Measurements from ENCODE around the gene EIF2S2. TPM values are rescaled to one million over a fixed set of nuclear protein-coding genes. Genes with fewer than 3 reads are reported as not detected.

Gene EIF2S2
- total RNA-seq, 4 donors from 2014 or later, result 44.4 to 65.6 (median 56.8) TPM

- 62 to 71% methylated on average over 3 of the region's 3 CpGs for WGBS, 2 donors (ENCODE audit: low coverage in 1 of 2)
- H3K36me3 ChIP-seq, result peaks cover 0 to under 1% of the 10 kb centered on the region in 2 donors
- H3K27me3 ChIP-seq, result no peaks in the 10 kb centered on the region
- peaks cover 4 to 73% (median 17%) of the 10 kb centered on the region in 3 donors for H3K4me1 ChIP-seq
- H3K9me3 ChIP-seq, result no peaks in the 10 kb centered on the region
- H3K27ac ChIP-seq, result peak overlapping the region in 1 of 4 donors; percentile 24
- no peak for ATAC-seq
- TF ChIP-seq EP300 (IDR thresholded peaks at IDR 0.05), result no peak
- TF ChIP-seq, protein P1, sequence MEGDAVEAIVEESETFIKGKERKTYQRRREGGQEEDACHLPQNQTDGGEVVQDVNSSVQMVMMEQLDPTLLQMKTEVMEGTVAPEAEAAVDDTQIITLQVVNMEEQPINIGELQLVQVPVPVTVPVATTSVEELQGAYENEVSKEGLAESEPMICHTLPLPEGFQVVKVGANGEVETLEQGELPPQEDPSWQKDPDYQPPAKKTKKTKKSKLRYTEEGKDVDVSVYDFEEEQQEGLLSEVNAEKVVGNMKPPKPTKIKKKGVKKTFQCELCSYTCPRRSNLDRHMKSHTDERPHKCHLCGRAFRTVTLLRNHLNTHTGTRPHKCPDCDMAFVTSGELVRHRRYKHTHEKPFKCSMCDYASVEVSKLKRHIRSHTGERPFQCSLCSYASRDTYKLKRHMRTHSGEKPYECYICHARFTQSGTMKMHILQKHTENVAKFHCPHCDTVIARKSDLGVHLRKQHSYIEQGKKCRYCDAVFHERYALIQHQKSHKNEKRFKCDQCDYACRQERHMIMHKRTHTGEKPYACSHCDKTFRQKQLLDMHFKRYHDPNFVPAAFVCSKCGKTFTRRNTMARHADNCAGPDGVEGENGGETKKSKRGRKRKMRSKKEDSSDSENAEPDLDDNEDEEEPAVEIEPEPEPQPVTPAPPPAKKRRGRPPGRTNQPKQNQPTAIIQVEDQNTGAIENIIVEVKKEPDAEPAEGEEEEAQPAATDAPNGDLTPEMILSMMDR (IDR thresholded peaks at IDR 0.05), result no peak
- no peak for TF ChIP-seq POLR2A (IDR thresholded peaks at IDR 0.05)
- no peak for TF ChIP-seq POLR2AphosphoS5 (IDR thresholded peaks at IDR 0.05)
- no peak overlapping the region for H3K4me3 ChIP-seq
These were observed 45.5 kb downstream of the EIF2S2 start for GRCh38 chr20:34066476-34067090.

DNA sequence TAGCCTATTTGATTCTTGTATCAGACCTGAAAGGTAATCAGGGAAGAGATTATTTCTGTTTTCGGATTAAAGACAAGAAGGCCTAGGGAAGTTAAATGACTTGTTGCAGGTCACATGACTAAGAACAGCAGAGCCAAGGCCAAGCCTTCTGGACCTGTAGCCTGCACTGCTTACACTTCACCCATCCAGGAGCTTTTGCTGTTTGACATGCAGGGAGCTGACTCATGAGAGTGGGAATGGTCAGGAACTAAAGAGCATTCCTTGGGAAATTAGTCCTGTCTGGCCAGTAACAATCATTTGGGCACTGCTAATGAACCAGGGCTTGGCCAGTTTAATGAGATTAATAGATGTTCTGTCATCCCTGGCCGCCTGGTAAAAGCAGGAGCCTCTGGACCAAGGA lies 46.8 kb downstream of the EIF2S2 start:
- Histone ChIP-seq H3K4me1 (peaks cover 4 to 83% (median 17%) of the 10 kb centered on the region in 3 donors), H3K4me3 (no peak overlapping the region), H3K27ac (peak overlapping the region in 1 of 4 donors; percentile 42), H3K9me3 (no peaks in the 10 kb centered on the region), H3K27me3 (no peaks in the 10 kb centered on the region), H3K36me3 (peaks cover 0 to under 1% of the 10 kb centered on the region in 2 donors)
- peak; percentile 49 for ATAC-seq
- no peak for TF ChIP-seq POLR2A (IDR thresholded peaks at IDR 0.05)
- peak; percentile 68 for TF ChIP-seq POLR2AphosphoS5 (IDR thresholded peaks at IDR 0.05)
- no peak for TF ChIP-seq EP300 (IDR thresholded peaks at IDR 0.05)
- TF ChIP-seq, protein P1 (IDR thresholded peaks at IDR 0.05), result no peak
- WGBS, 2 donors (ENCODE audit: low coverage in 1 of 2), result 15 to 33% methylated on average over 1 to 2 of the region's 2 CpGs

DNA sequence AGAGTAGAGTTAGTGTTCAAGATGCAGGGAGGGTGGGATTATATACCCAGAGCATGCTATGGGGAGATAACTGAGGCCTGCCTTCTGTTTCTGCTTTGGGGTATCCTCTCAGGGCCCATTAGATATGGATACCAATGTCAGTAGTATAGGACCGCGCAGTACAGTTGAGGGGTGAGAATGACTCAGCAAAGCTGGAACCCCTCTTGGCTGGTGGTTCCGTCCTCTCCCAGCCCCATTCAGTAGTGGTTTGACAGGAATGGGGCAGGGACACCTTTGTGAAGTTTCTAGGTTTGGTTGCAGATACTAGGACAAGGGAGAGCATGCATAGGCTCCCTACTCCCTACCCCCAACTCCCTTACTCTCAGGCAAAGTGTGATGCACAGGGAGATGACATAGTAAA lies 47.8 kb downstream of the EIF2S2 start:
- Histone ChIP-seq H3K36me3 (peaks cover 0 to 8% of the 10 kb centered on the region in 2 donors), H3K4me3 (no peak overlapping the region), H3K27me3 (no peaks in the 10 kb centered on the region), H3K9me3 (no peaks in the 10 kb centered on the region), H3K27ac (no peak overlapping the region), H3K4me1 (peaks cover 0 to 82% (median 14%) of the 10 kb centered on the region in 3 donors)
- WGBS, 2 donors (ENCODE audit: low coverage in 1 of 2), result no CpG with 5 or more reads among the region's 3 CpGs
- TF ChIP-seq EP300 (IDR thresholded peaks at IDR 0.05) (no peak), POLR2A (IDR thresholded peaks at IDR 0.05) (no peak), POLR2AphosphoS5 (IDR thresholded peaks at IDR 0.05) (no peak)
- TF ChIP-seq, protein P1 (IDR thresholded peaks at IDR 0.05), result no peak
- ATAC-seq, result no peak

DNA sequence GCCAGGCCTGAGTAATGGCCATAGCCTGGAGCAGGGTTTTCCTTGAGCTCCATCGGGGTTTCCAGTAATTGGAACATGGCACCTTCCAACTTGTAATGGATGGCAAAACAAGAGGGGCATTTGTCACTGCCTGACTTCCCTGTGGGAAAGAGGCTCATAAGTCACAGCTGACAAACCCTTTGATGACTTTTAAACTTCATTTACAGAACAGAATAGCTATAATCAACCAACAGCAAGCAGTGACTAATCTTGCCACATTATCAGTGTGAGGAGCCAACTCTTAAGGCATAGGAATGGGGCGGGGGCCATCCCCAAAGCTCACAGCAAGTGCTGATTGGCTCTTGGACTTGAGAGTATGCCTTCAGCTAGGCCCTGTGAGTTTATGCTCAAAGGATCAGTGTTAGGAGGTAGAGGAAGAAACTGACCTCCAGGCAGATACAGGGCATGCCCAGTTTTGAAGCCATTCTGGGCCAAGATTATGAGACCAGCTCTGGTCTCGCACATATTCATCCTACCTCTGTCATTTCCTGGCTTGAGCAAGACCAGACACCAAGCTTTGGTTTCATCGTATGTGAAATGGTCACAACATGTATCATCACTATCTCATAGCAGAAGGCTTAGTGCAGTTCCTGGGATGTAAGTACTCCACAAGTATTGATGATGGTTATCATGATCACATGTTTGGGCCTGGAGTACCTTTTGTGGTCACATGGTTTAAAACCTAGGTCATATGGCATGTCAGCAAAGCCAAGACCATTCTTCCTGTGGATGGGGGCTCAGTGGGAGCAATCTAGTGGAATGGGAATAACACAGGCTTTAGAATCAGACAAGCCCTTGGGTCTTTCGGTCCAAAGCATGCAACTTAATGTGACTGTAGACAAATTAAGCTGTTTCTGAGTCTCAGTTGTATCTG lies 49.2 kb downstream of the EIF2S2 start:
- Histone ChIP-seq H3K27ac (no peak overlapping the region), H3K4me1 (peaks cover 0 to 75% (median 12%) of the 10 kb centered on the region in 3 donors), H3K27me3 (no peaks in the 10 kb centered on the region), H3K4me3 (no peak overlapping the region), H3K9me3 (no peaks in the 10 kb centered on the region), H3K36me3 (peaks cover 0 to 8% of the 10 kb centered on the region in 2 donors)
- no peak for ATAC-seq
- TF ChIP-seq POLR2A (IDR thresholded peaks at IDR 0.05) (no peak), POLR2AphosphoS5 (IDR thresholded peaks at IDR 0.05) (no peak)
- WGBS, 2 donors (ENCODE audit: low coverage in 1 of 2), result 58 to 81% methylated on average over 3 to 4 of the region's 5 CpGs

DNA sequence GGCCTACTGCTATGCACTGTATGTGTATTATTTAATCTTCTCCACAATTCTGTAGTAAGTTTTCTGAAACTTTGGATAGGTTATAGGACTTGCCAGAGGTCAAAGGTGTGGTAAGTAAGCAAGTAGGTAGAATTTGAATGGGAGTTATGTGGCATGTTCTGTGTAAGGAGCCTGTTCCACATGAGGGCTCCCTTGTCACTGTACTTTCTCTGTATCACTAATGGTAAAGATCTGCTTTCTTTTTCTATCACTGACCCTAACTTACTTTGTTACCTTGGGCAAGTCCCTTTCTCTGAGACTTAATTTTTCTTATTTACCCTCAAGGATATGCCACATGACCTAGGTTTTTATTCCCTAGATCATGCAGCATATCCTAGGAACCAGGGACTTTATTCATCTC lies 50.3 kb downstream of the EIF2S2 start:
- no peak overlapping the region for H3K27ac ChIP-seq
- TF ChIP-seq POLR2A (IDR thresholded peaks at IDR 0.05) (no peak), EP300 (IDR thresholded peaks at IDR 0.05) (no peak), POLR2AphosphoS5 (IDR thresholded peaks at IDR 0.05) (no peak)
- TF ChIP-seq, protein P1 (IDR thresholded peaks at IDR 0.05), result no peak
- H3K27me3 ChIP-seq, result no peaks in the 10 kb centered on the region
- H3K36me3 ChIP-seq, result peaks cover 0 to 8% of the 10 kb centered on the region in 2 donors
- ATAC-seq, result no peak
- no peak overlapping the region for H3K4me3 ChIP-seq
- H3K9me3 ChIP-seq, result no peaks in the 10 kb centered on the region
- peaks cover 0 to 68% (median 12%) of the 10 kb centered on the region in 3 donors for H3K4me1 ChIP-seq

All from gastroesophageal sphincter (tissue), 4 donors.